HEK293T (cell line): Measurements from ENCODE around the gene HMX1.

Experiments used
- ELF4 ChIP-seq: fragments of 450-650 bp; IDR thresholded peaks from 2 replicates; pipeline ENCODE4 v1.6.1; 2017; ENCODE audit warnings: antibody characterized with exemption
- FOXK2 ChIP-seq: fragments of 450-650 bp; IDR thresholded peaks from 2 replicates; pipeline ENCODE4 v1.6.1; 2016; ENCODE audit warnings: mild to moderate bottlenecking
- FOXM1 ChIP-seq: fragments of 450-650 bp; IDR thresholded peaks from 2 replicates; pipeline ENCODE4 v1.6.1; 2017; ENCODE audit warnings: mild to moderate bottlenecking, borderline replicate concordance
- HDGF ChIP-seq: fragments of 450-650 bp; IDR thresholded peaks from 2 replicates; pipeline ENCODE4 v1.6.1; 2017; ENCODE audit warnings: antibody characterized with exemption, borderline replicate concordance
- NFRKB ChIP-seq: fragments of 450-650 bp; IDR thresholded peaks from 2 replicates; pipeline ENCODE4 v1.6.1; 2016; ENCODE audit warnings: mild to moderate bottlenecking, moderate library complexity
- SP1 ChIP-seq: fragments of 450-650 bp; IDR thresholded peaks from 2 replicates; pipeline ENCODE4 v1.6.1; 2017
- SUZ12 ChIP-seq: fragments of 450-650 bp; IDR thresholded peaks from 2 replicates; pipeline ENCODE4 v1.6.1; 2016; ENCODE audit warnings: mild to moderate bottlenecking
- TF ChIP-seq, protein P1 (sequence below): fragments of 450-650 bp; IDR thresholded peaks from 2 replicates; pipeline ENCODE4 v1.6.1; 2016

- TF ChIP-seq FOXM1 (no peak), HDGF (no peak), FOXK2 (no peak), SUZ12 (no peak), ELF4 (no peak), NFRKB (no peak), SP1 (no peak)
- TF ChIP-seq, protein P1, sequence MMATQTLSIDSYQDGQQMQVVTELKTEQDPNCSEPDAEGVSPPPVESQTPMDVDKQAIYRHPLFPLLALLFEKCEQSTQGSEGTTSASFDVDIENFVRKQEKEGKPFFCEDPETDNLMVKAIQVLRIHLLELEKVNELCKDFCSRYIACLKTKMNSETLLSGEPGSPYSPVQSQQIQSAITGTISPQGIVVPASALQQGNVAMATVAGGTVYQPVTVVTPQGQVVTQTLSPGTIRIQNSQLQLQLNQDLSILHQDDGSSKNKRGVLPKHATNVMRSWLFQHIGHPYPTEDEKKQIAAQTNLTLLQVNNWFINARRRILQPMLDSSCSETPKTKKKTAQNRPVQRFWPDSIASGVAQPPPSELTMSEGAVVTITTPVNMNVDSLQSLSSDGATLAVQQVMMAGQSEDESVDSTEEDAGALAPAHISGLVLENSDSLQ: no peak
Measured at GRCh38 chr4:8838961-8839431, 32.6 kb downstream of the HMX1 start.
